ENCODE results near the gene OR4L1.
"Not testable (repeated sequence)": the region's sequence is repeated elsewhere in the genome, so short reads cannot be mapped to it uniquely, and the experiment has no call there.

The OR4L1 gene

GRCh38 chr14:20059745-20060144 is at the start of gene OR4L1:
OR4L1 (plus strand) TSS chr14:20060045; CDS start chr14:20060045, 0 bp downstream.
- Histone ChIP-seq H3K27ac (no peak within 1 kb of the TSS), H3K4me3 (no peak within 1 kb of the TSS)

- Histone ChIP-seq H3K4me3 (no peak within 1 kb of the TSS), H3K27ac (no peak within 1 kb of the TSS)
These were observed 40.5 kb upstream of the OR4L1 start, which contains the start of gene OR4K14 for GRCh38 chr14:20019257-20019865. OR4K14 (minus strand) TSS chr14:20019307; CDS start chr14:20015193, 4,114 bp downstream.

- Histone ChIP-seq H3K27ac (no peak overlapping the region), H3K4me3 (no peak overlapping the region)
These were observed 28.8 kb upstream of the OR4L1 start for GRCh38 chr14:20031058-20031457.

GRCh38 chr14:20035449-20035848 is 24.4 kb upstream of the OR4L1 start:
- Histone ChIP-seq H3K27ac (no peak overlapping the region), H3K4me3 (no peak overlapping the region)

GRCh38 chr14:20035938-20036337 is 23.9 kb upstream of the OR4L1 start, which contains the start of gene OR4K13:
OR4K13 (minus strand) TSS chr14:20036038; CDS start chr14:20034758, 1,280 bp downstream.
- Histone ChIP-seq H3K27ac (no peak within 1 kb of the TSS), H3K4me3 (no peak within 1 kb of the TSS)

- no peak overlapping the region for H3K4me3 ChIP-seq
These were observed 15.6 kb upstream of the OR4L1 start for GRCh38 chr14:20044243-20044642.

GRCh38 chr14:20048202-20048601 is 11.6 kb upstream of the OR4L1 start:
- no peak overlapping the region for H3K4me3 ChIP-seq
- H3K27ac ChIP-seq: no peak overlapping the region

More at GRCh38 chr14:20044243-20044642, 15.6 kb upstream of the OR4L1 start:
- no peak overlapping the region for H3K27ac ChIP-seq

GRCh38 chr14:20092050-20092449 is 32.2 kb downstream of the OR4L1 start:
- Histone ChIP-seq H3K27ac (no peak overlapping the region), H3K4me3 (no peak overlapping the region)

GRCh38 chr14:20093442-20093841 is 33.6 kb downstream of the OR4L1 start:
- H3K4me3 ChIP-seq: no peak overlapping the region
- H3K27ac ChIP-seq: no peak overlapping the region

GRCh38 chr14:20098926-20099770 is 39.3 kb downstream of the OR4L1 start:
- not testable (repeated sequence) for H3K27ac ChIP-seq, H3K4me3 ChIP-seq

GRCh38 chr14:20110438-20110837 is 50.6 kb downstream of the OR4L1 start, which contains the start of gene OR4K17:
OR4K17 (plus strand) TSS chr14:20110739; CDS start chr14:20117500, 6,761 bp downstream.
- Histone ChIP-seq H3K27ac (no peak within 1 kb of the TSS), H3K4me3 (no peak within 1 kb of the TSS)

Data from skin epidermis (tissue), 12 donors.